Measurements from ENCODE around the gene RHEBL1.

RHEBL1 gene

GRCh38 chr12:49037111-49037946 is 32.5 kb downstream of the RHEBL1 start:
- H3K4me3 ChIP-seq (ENCODE audit: low read length): no peak overlapping the region
- peaks cover 3% of the 10 kb centered on the region for H4K20me1 ChIP-seq (ENCODE audit: insufficient read depth, low read length)
- no peak overlapping the region for H3K4me2 ChIP-seq (ENCODE audit: low read length)
- H3K27me3 ChIP-seq (ENCODE audit: low read depth, low read length): no peaks in the 10 kb centered on the region
- no peaks in the 10 kb centered on the region for H3K9me3 ChIP-seq (ENCODE audit: insufficient read depth, low read length)
- no peak overlapping the region for H3K27ac ChIP-seq (ENCODE audit: low read length)
- no peak overlapping the region for H3K9ac ChIP-seq (ENCODE audit: low read length)
- peaks cover 60% of the 10 kb centered on the region for H3K36me3 ChIP-seq (replicated peaks; ENCODE audit: low read depth, low read length)
- H2AFZ ChIP-seq (ENCODE audit: low read depth, low read length): no peak overlapping the region
- TF ChIP-seq, protein P1, sequence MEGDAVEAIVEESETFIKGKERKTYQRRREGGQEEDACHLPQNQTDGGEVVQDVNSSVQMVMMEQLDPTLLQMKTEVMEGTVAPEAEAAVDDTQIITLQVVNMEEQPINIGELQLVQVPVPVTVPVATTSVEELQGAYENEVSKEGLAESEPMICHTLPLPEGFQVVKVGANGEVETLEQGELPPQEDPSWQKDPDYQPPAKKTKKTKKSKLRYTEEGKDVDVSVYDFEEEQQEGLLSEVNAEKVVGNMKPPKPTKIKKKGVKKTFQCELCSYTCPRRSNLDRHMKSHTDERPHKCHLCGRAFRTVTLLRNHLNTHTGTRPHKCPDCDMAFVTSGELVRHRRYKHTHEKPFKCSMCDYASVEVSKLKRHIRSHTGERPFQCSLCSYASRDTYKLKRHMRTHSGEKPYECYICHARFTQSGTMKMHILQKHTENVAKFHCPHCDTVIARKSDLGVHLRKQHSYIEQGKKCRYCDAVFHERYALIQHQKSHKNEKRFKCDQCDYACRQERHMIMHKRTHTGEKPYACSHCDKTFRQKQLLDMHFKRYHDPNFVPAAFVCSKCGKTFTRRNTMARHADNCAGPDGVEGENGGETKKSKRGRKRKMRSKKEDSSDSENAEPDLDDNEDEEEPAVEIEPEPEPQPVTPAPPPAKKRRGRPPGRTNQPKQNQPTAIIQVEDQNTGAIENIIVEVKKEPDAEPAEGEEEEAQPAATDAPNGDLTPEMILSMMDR (IDR thresholded peaks at IDR 0.05; ENCODE audit: low read depth, low read length): no peak
- no peak for TF ChIP-seq EZH2phosphoT487 (IDR thresholded peaks at IDR 0.05; ENCODE audit: low read depth)
- no peaks in the 10 kb centered on the region for H3K4me1 ChIP-seq (ENCODE audit: low read length)
- H3K79me2 ChIP-seq (ENCODE audit: low read length): no peaks in the 10 kb centered on the region

DNA sequence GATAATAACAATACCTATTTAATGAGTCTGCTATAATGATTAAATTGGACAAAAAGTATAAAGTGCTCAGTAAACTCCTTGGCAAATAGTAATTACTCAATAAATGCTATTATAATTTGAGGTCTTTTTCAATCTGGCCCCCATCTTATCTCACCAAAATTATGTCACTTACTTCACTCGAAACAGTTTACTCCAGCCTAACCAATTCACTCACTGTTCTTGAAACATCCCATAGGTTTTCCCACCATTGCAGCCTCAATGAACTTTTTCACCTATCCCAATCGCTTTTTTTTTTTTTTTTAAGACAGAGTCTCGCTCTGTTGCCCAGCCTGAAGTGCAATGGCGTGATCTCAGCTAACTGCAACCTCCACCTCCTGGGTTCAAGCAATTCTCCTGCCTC is 33.8 kb downstream of the RHEBL1 start:
- Histone ChIP-seq H3K9me3 (ENCODE audit: insufficient read depth, low read length) (no peaks in the 10 kb centered on the region), H3K4me3 (ENCODE audit: low read length) (no peak overlapping the region), H3K4me2 (ENCODE audit: low read length) (no peak overlapping the region), H2AFZ (ENCODE audit: low read depth, low read length) (no peak overlapping the region), H3K4me1 (ENCODE audit: low read length) (no peaks in the 10 kb centered on the region), H3K27me3 (ENCODE audit: low read depth, low read length) (no peaks in the 10 kb centered on the region), H3K79me2 (ENCODE audit: low read length) (no peaks in the 10 kb centered on the region), H3K36me3 (replicated peaks; ENCODE audit: low read depth, low read length) (peaks cover 62% of the 10 kb centered on the region), H3K9ac (ENCODE audit: low read length) (no peak overlapping the region), H4K20me1 (ENCODE audit: insufficient read depth, low read length) (peaks cover 3% of the 10 kb centered on the region), H3K27ac (ENCODE audit: low read length) (no peak overlapping the region)
- no peak for TF ChIP-seq EZH2phosphoT487 (IDR thresholded peaks at IDR 0.05; ENCODE audit: low read depth)
- TF ChIP-seq, protein P1 (IDR thresholded peaks at IDR 0.05; ENCODE audit: low read depth, low read length): no peak

GRCh38 chr12:49034286-49034622 is 35.5 kb downstream of the RHEBL1 start:
- Histone ChIP-seq H3K4me3 (ENCODE audit: low read length) (no peak overlapping the region), H3K27ac (ENCODE audit: low read length) (no peak overlapping the region), H4K20me1 (ENCODE audit: insufficient read depth, low read length) (peaks cover 3% of the 10 kb centered on the region), H3K36me3 (replicated peaks; ENCODE audit: low read depth, low read length) (peaks cover 70% of the 10 kb centered on the region), H3K79me2 (ENCODE audit: low read length) (no peaks in the 10 kb centered on the region), H3K4me1 (ENCODE audit: low read length) (no peaks in the 10 kb centered on the region), H3K9ac (ENCODE audit: low read length) (no peak overlapping the region), H3K4me2 (ENCODE audit: low read length) (no peak overlapping the region), H3K9me3 (ENCODE audit: insufficient read depth, low read length) (no peaks in the 10 kb centered on the region), H3K27me3 (ENCODE audit: low read depth, low read length) (no peaks in the 10 kb centered on the region), H2AFZ (ENCODE audit: low read depth, low read length) (no peak overlapping the region)
- no peak for TF ChIP-seq EZH2phosphoT487 (IDR thresholded peaks at IDR 0.05; ENCODE audit: low read depth)
- TF ChIP-seq, protein P1 (IDR thresholded peaks at IDR 0.05; ENCODE audit: low read depth, low read length): no peak

- Histone ChIP-seq H3K4me3 (ENCODE audit: low read length) (no peak overlapping the region), H4K20me1 (ENCODE audit: insufficient read depth, low read length) (peaks cover 3% of the 10 kb centered on the region)
These were observed 36.0 kb downstream of the RHEBL1 start for GRCh38 chr12:49033611-49034285.

More at GRCh38 chr12:49033611-49034285, 36.0 kb downstream of the RHEBL1 start:
- TF ChIP-seq EZH2phosphoT487 (IDR thresholded peaks at IDR 0.05; ENCODE audit: low read depth): no peak
- TF ChIP-seq, protein P1 (IDR thresholded peaks at IDR 0.05; ENCODE audit: low read depth, low read length): no peak
- Histone ChIP-seq H3K36me3 (replicated peaks; ENCODE audit: low read depth, low read length) (peaks cover 68% of the 10 kb centered on the region), H3K27me3 (ENCODE audit: low read depth, low read length) (no peaks in the 10 kb centered on the region), H2AFZ (ENCODE audit: low read depth, low read length) (no peak overlapping the region), H3K79me2 (ENCODE audit: low read length) (no peaks in the 10 kb centered on the region), H3K27ac (ENCODE audit: low read length) (no peak overlapping the region), H3K4me2 (ENCODE audit: low read length) (no peak overlapping the region), H3K4me1 (ENCODE audit: low read length) (no peaks in the 10 kb centered on the region), H3K9me3 (ENCODE audit: insufficient read depth, low read length) (no peaks in the 10 kb centered on the region), H3K9ac (ENCODE audit: low read length) (no peak overlapping the region)
